Neural progenitor cell (in vitro differentiated cells): Measurements from ENCODE around the gene ADAMTS3. TPM values are rescaled to one million over a fixed set of nuclear protein-coding genes. Genes with fewer than 3 reads are reported as not detected.
A peak's percentile ranks its signal among the peaks of the same experiment; 100 is the strongest.

Source experiments
- DNase-seq: peaks from one replicate; pipeline ENCODE4 v3.0.0-alpha.2; 2016; ENCODE audit warnings: low spot score
- H2AFZ ChIP-seq: fragments of 200-600 bp; sonication (generic); replicated peaks from 2 replicates; pipeline ENCODE4 v1.6.1; 2016; ENCODE audit warnings: antibody characterized with exemption
- H3F3A ChIP-seq: fragments of 200-600 bp; sonication (generic); 2 replicates; pipeline ENCODE4 v1.6.1; 2016; ENCODE audit warnings: antibody characterized with exemption, low read depth
- H3K27ac ChIP-seq: fragments of 200-600 bp; sonication (generic); 2 replicates; pipeline ENCODE4 v1.5.1; 2016; ENCODE audit warnings: mild to moderate bottlenecking
- H3K27me3 ChIP-seq: fragments of 200-600 bp; sonication (generic); 2 replicates; pipeline ENCODE4 v1.6.1; 2016; ENCODE audit warnings: mild to moderate bottlenecking, moderate library complexity
- H3K36me3 ChIP-seq: fragments of 200-600 bp; sonication (generic); 2 replicates; pipeline ENCODE4 v1.5.1; 2016
- H3K4me1 ChIP-seq: fragments of 200-600 bp; sonication (generic); 2 replicates; pipeline ENCODE4 v1.6.1; 2016; ENCODE audit warnings: mixed run types
- H3K4me2 ChIP-seq: fragments of 200-600 bp; sonication (generic); 2 replicates; pipeline ENCODE4 v1.6.1; 2016
- H3K4me3 ChIP-seq: fragments of 200-600 bp; sonication (generic); 2 replicates; pipeline ENCODE4 v1.5.1; 2016
- H3K79me2 ChIP-seq: fragments of 200-600 bp; sonication (generic); 2 replicates; pipeline ENCODE4 v1.6.1; 2016; ENCODE audit warnings: low read depth
- H3K9ac ChIP-seq: fragments of 200-600 bp; sonication (generic); 2 replicates; pipeline ENCODE4 v1.6.1; 2016
- H3K9me3 ChIP-seq: fragments of 200-600 bp; sonication (generic); 2 replicates; pipeline ENCODE4 v1.5.1; 2016; ENCODE audit warnings: low read depth
- H4K20me1 ChIP-seq: fragments of 200-600 bp; sonication (generic); 2 replicates; pipeline ENCODE4 v1.6.1; 2016; ENCODE audit warnings: low read depth
- H3K27ac Mint-ChIP-seq: 3 replicates; pipeline ENCODE4 v1.8.0; 2021; ENCODE audit warnings: mixed read lengths
- H3K27me3 Mint-ChIP-seq: 2 replicates; pipeline ENCODE4 v1.8.0; 2022; ENCODE audit warnings: low read depth, mild to moderate bottlenecking, inconsistent platforms, moderate library complexity, mixed read lengths; ENCODE audit not compliant: insufficient read depth
- H3K36me3 Mint-ChIP-seq: 3 replicates; pipeline ENCODE4 v1.8.0; 2021; ENCODE audit warnings: mixed read lengths
- H3K4me1 Mint-ChIP-seq: 3 replicates; pipeline ENCODE4 v1.8.0; 2021; ENCODE audit warnings: mixed read lengths
- H3K4me3 Mint-ChIP-seq: 3 replicates; pipeline ENCODE4 v1.8.0; 2021; ENCODE audit warnings: mild to moderate bottlenecking, moderate library complexity, mixed read lengths
- H3K9me3 Mint-ChIP-seq: 3 replicates; pipeline ENCODE4 v1.8.0; 2020; ENCODE audit warnings: mixed read lengths
- EZH2 ChIP-seq: fragments of 200-600 bp; sonication (generic); IDR thresholded peaks from 2 replicates; pipeline ENCODE4 v1.6.1; 2017; ENCODE audit warnings: antibody characterized with exemption, mild to moderate bottlenecking, moderate library complexity
- EZH2phosphoT487 ChIP-seq: fragments of 200-600 bp; sonication (generic); IDR thresholded peaks from 2 replicates; pipeline ENCODE4 v1.6.1; 2017; ENCODE audit warnings: antibody characterized with exemption
- total RNA-seq: library from RNA; depleted of rRNA; stranded (reverse); fragments of >200 nt; gene quantifications from 2 replicates; pipeline ENCODE4 v1.2.3, GENCODE V29; 2015; ENCODE audit warnings: low replicate concordance
- TF ChIP-seq, protein P1 (sequence below): fragments of 200-600 bp; sonication (generic); IDR thresholded peaks from 2 replicates; pipeline ENCODE4 v1.5.1; 2017; ENCODE audit warnings: antibody characterized with exemption, mild to moderate bottlenecking

The ADAMTS3 gene
- total RNA-seq, 1 donor from 2014 or later, result 2.1 TPM

DNA sequence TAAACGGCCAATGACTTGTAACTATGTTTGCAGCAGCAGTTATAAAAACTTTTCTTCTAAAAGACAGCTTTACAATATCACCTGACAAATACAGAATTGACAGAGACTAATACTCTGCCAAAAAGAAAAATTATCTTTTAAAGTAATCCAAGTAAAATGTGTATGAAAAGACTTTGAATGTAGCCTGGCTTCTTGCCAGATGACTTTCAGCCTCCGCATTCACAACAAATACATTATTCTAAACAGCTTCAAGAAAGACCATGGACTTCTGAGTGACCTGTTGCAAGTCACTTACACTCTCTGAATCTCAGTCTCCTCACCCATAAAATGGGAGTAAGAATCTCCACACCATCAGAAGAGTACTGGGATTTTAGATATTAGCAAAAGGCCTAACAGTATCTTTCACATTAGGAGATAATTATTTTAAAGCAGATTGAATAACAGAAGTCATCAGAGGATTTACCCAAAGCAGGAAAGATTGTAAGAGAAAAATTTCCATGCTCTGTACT, 2.5 kb downstream of the ADAMTS3 start:
- Histone ChIP-seq H2AFZ (no peak overlapping the region), H3K9me3 (no peaks in the 10 kb centered on the region), H3K79me2 (no peaks in the 10 kb centered on the region), H3K9ac (no peak overlapping the region), H3K27ac (no peak overlapping the region), H4K20me1 (no peaks in the 10 kb centered on the region), H3F3A (peaks cover 29% of the 10 kb centered on the region), H3K4me2 (no peak overlapping the region), H3K27me3 (no peaks in the 10 kb centered on the region), H3K4me1 (peaks cover 8% of the 10 kb centered on the region), H3K36me3 (no peaks in the 10 kb centered on the region), H3K4me3 (no peak overlapping the region)
- peaks cover 31% of the 10 kb centered on the region for H3K4me1 Mint-ChIP-seq
- TF ChIP-seq EZH2, result no peak
- TF ChIP-seq EZH2phosphoT487, result no peak
- TF ChIP-seq, protein P1, sequence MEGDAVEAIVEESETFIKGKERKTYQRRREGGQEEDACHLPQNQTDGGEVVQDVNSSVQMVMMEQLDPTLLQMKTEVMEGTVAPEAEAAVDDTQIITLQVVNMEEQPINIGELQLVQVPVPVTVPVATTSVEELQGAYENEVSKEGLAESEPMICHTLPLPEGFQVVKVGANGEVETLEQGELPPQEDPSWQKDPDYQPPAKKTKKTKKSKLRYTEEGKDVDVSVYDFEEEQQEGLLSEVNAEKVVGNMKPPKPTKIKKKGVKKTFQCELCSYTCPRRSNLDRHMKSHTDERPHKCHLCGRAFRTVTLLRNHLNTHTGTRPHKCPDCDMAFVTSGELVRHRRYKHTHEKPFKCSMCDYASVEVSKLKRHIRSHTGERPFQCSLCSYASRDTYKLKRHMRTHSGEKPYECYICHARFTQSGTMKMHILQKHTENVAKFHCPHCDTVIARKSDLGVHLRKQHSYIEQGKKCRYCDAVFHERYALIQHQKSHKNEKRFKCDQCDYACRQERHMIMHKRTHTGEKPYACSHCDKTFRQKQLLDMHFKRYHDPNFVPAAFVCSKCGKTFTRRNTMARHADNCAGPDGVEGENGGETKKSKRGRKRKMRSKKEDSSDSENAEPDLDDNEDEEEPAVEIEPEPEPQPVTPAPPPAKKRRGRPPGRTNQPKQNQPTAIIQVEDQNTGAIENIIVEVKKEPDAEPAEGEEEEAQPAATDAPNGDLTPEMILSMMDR, result no peak
- no peaks in the 10 kb centered on the region for H3K9me3 Mint-ChIP-seq
- H3K27me3 Mint-ChIP-seq, result no peaks in the 10 kb centered on the region
- H3K27ac Mint-ChIP-seq, result no peak overlapping the region
- DNase-seq, result no peak
- H3K4me3 Mint-ChIP-seq, result peak overlapping the region; percentile 96
- H3K36me3 Mint-ChIP-seq, result no peaks in the 10 kb centered on the region

DNA sequence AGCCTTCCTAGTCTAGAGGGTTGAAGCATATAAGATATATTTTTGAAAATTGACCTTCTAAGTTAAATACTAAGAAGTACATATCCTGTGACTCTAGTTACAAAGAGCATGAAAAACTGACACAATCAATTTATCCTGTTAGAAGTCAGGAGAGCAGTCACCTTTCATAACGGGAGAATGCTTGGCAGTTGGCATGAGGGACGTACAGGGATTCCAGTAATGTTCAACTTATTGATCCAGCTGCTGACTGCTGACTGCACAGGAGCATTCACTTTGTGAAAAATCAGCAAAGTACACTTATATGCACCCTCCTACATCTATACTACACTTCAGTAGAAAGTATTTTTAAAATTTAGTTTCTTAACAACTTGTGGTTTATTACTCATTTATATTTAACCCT, 4.2 kb downstream of the ADAMTS3 start:
- H3K27me3 ChIP-seq, result no peaks in the 10 kb centered on the region
- no peaks in the 10 kb centered on the region for H4K20me1 ChIP-seq
- H3K27ac ChIP-seq, result no peak overlapping the region
- Mint-ChIP-seq H3K4me1 (peaks cover 21% of the 10 kb centered on the region), H3K4me3 (no peak overlapping the region), H3K27ac (no peak overlapping the region), H3K9me3 (peaks cover 8% of the 10 kb centered on the region), H3K36me3 (peaks cover 5% of the 10 kb centered on the region), H3K27me3 (peaks cover 3% of the 10 kb centered on the region)
- no peaks in the 10 kb centered on the region for H3K9me3 ChIP-seq
- no peak overlapping the region for H3K9ac ChIP-seq
- H3K4me3 ChIP-seq, result no peak overlapping the region
- no peaks in the 10 kb centered on the region for H3K36me3 ChIP-seq
- H3K4me1 ChIP-seq, result peaks cover 8% of the 10 kb centered on the region
- DNase-seq, result no peak
- H3K79me2 ChIP-seq, result no peaks in the 10 kb centered on the region
- H2AFZ ChIP-seq, result no peak overlapping the region
- no peak overlapping the region for H3K4me2 ChIP-seq
- TF ChIP-seq EZH2 (no peak), EZH2phosphoT487 (no peak)
- TF ChIP-seq, protein P1, result no peak
- H3F3A ChIP-seq, result peaks cover 29% of the 10 kb centered on the region

DNA sequence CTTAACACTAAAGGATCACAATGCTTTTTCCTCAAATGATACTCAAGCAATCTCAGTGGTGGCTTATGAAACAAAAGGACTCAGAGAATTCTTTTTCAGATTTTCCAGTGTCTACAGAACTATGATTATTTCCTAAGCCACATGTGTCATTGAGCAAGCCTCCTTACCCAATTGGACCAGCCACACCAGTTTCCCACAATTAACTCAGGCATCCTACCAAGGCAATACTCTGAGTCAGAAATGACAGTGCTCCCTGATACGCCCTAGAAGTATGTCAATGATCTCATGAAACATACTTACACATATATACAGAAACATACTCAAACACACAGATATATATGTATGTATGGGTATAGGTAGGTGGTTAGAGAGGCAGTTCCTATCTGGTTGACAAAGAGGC, 4.8 kb downstream of the ADAMTS3 start:
- Mint-ChIP-seq H3K27me3 (peaks cover 3% of the 10 kb centered on the region), H3K36me3 (peaks cover 5% of the 10 kb centered on the region), H3K27ac (no peak overlapping the region), H3K4me3 (no peak overlapping the region), H3K9me3 (peaks cover 9% of the 10 kb centered on the region), H3K4me1 (peaks cover 18% of the 10 kb centered on the region)
- Histone ChIP-seq H4K20me1 (no peaks in the 10 kb centered on the region), H3K9ac (no peak overlapping the region), H3K79me2 (no peaks in the 10 kb centered on the region), H3K9me3 (no peaks in the 10 kb centered on the region), H3F3A (peaks cover 25% of the 10 kb centered on the region), H3K4me1 (peaks cover 8% of the 10 kb centered on the region), H3K4me2 (no peak overlapping the region), H3K27ac (no peak overlapping the region), H3K36me3 (no peaks in the 10 kb centered on the region), H2AFZ (no peak overlapping the region), H3K4me3 (no peak overlapping the region), H3K27me3 (no peaks in the 10 kb centered on the region)
- TF ChIP-seq EZH2, result no peak
- TF ChIP-seq, protein P1, result no peak
- TF ChIP-seq EZH2phosphoT487, result no peak
- no peak for DNase-seq
